ENCODE data around the gene MYBPH.

The MYBPH gene

GRCh38 chr1:203146537-203146936 lies 29.1 kb downstream of the MYBPH start:
- no peak for DNase-seq

GRCh38 chr1:203146042-203146369 lies 29.6 kb downstream of the MYBPH start:
- no peak for DNase-seq

GRCh38 chr1:203145321-203146041 lies 30.1 kb downstream of the MYBPH start:
- no peak for DNase-seq

- DNase-seq: no peak
These were observed 31.0 kb downstream of the MYBPH start for GRCh38 chr1:203144661-203145060.

GRCh38 chr1:203143641-203144040 lies 32.0 kb downstream of the MYBPH start:
- no peak for DNase-seq

GRCh38 chr1:203142684-203143408 lies 32.8 kb downstream of the MYBPH start:
- no peak for DNase-seq

GRCh38 chr1:203142124-203142523 lies 33.5 kb downstream of the MYBPH start:
- DNase-seq: no peak

- DNase-seq: no peak
These were observed 34.7 kb downstream of the MYBPH start for GRCh38 chr1:203140743-203141520.

GRCh38 chr1:203139976-203140475 lies 35.6 kb downstream of the MYBPH start:
- no peak for DNase-seq

- DNase-seq: no peak
These were observed 37.6 kb downstream of the MYBPH start for GRCh38 chr1:203138066-203138465.

GRCh38 chr1:203137324-203137723 lies 38.3 kb downstream of the MYBPH start:
- no peak for DNase-seq

GRCh38 chr1:203136409-203137042 lies 39.1 kb downstream of the MYBPH start:
- DNase-seq: no peak

GRCh38 chr1:203135636-203136305 lies 39.9 kb downstream of the MYBPH start:
- DNase-seq: no peak

GRCh38 chr1:203133970-203134725 lies 41.5 kb downstream of the MYBPH start:
- DNase-seq: no peak

- DNase-seq: no peak
These were observed 44.0 kb downstream of the MYBPH start for GRCh38 chr1:203131548-203132200.

- no peak for DNase-seq
These were observed 45.2 kb downstream of the MYBPH start for GRCh38 chr1:203130358-203130985.

- DNase-seq: no peak
These were observed 46.0 kb downstream of the MYBPH start for GRCh38 chr1:203129501-203130231.

- DNase-seq: no peak
These were observed 46.7 kb downstream of the MYBPH start for GRCh38 chr1:203128716-203129500.

- no peak for DNase-seq
These were observed 47.3 kb downstream of the MYBPH start for GRCh38 chr1:203128431-203128715.
